Urinary bladder (tissue), 4 donors: ENCODE measurements around the gene PTEN. TPM values are rescaled to one million over a fixed set of nuclear protein-coding genes. Genes with fewer than 3 reads are reported as not detected.
"Not testable (repeated sequence)": the region's sequence is repeated elsewhere in the genome, so short reads cannot be mapped to it uniquely, and the experiment has no call there.

Experiments used
- DNase-seq: peaks from one replicate; pipeline ENCODE4 v3.0.0-alpha.2; 2015; ENCODE audit errors: extremely low spot score
- H3K27ac ChIP-seq: one replicate; pipeline ENCODE4 v1.5.1; 2013; ENCODE audit warnings: low read depth, mild to moderate bottlenecking, moderate library complexity
- H3K36me3 ChIP-seq: one replicate; pipeline ENCODE4 v1.6.1; 2013; ENCODE audit warnings: mild to moderate bottlenecking, moderate library complexity; ENCODE audit not compliant: insufficient read depth
- H3K4me1 ChIP-seq: one replicate; pipeline ENCODE4 v1.6.1; 2013; ENCODE audit warnings: mild to moderate bottlenecking, moderate library complexity; ENCODE audit not compliant: insufficient read depth
- H3K4me3 ChIP-seq: one replicate; pipeline ENCODE4 v1.5.1; 2013; ENCODE audit warnings: low read depth, low read length
- WGBS: extraction: QIAGEN DNeasy Blood & Tissue Kit; methylation state at CpG from one replicate; pipeline ENCODE4 v1.1.7; 2013; 5-methylcytosine and 5-hydroxymethylcytosine counted together
- polyA plus RNA-seq: library from polyadenylated mRNA; stranded (reverse); fragments of 200-250 nt; gene quantifications from one replicate; pipeline ENCODE4 v1.2.3, GENCODE V29; 2013
- total RNA-seq: library from RNA; depleted of rRNA; stranded (reverse); fragments of >200 nt; gene quantifications from one replicate; pipeline ENCODE4 v1.2.3, GENCODE V29; 2014
- donor health status: healthy with polysubstance abuse.
- donor health status: healthy.

The PTEN gene
- total and polyA plus RNA-seq, 2 donors = 37.6 to 308 TPM

DNA sequence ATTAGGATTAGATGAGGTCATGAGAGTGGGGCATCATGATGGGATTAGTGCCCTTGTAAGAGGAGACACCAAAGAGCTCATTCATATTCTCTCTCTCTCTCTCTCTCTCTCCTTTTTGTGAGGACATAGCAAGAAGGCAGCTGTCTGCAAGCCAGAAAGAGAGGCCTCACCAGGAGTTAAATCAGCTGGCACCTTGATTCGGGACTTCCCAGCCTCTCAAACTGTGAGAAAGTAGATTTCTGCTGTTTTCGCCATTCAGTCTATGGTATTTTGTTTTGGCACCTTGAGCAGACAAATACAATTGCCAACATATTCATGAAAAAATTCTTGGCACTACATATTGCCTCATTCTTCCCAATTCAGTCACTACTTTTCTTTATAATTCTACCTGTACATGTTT lies 24.8 kb upstream of the PTEN start:
- 87% methylated on average over 2 of the region's 2 CpGs for WGBS
- H3K27ac ChIP-seq = no peak overlapping the region
- no peaks in the 10 kb centered on the region for H3K36me3 ChIP-seq
- H3K4me3 ChIP-seq = no peak overlapping the region
- no peak for DNase-seq
- no peaks in the 10 kb centered on the region for H3K4me1 ChIP-seq

DNA sequence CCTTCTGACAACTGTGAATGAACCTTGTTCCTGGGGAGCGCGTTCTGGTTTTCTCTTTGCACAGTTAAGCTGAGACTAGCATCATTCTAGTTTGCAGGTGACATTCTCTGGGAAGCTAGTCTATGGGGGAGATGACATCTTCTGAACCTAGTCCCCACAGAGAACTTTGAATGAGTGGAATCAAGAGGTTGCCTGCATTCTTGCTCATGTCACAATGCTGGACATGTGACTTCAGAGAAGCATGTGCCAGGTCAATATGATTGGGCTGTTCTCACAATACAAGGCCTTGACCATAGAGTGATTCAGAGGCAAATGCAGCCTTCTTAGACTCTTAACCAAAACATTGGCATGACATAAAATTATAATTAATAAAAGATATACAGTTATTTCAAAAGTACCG lies 22.2 kb upstream of the PTEN start:
- 88% methylated on average over 3 of the region's 3 CpGs for WGBS
- H3K27ac ChIP-seq = no peak overlapping the region
- H3K4me3 ChIP-seq = no peak overlapping the region
- DNase-seq = no peak
- no peaks in the 10 kb centered on the region for H3K4me1 ChIP-seq
- peaks cover 2% of the 10 kb centered on the region for H3K36me3 ChIP-seq

DNA sequence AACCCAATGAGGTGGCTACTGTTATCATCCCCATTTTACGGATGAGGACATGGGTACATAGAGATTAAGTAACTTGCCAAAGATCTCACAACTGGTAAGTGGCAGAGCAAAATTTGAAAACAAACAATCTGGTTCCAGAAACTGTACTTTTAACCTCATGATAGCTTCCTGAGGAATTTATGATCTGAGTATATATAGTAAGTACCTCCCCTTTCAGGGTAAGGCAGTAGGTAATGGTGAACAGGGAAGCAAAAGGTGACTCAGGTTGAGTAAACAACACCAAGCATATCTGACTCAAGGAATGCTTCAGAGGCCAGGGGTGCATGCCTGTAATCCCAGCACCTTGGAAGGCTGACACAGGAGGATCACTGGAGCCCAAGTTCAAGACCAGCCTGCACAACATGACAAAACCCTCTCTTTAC lies 21.2 kb upstream of the PTEN start:
- H3K4me1 ChIP-seq = no peaks in the 10 kb centered on the region
- no peak overlapping the region for H3K4me3 ChIP-seq
- DNase-seq = no peak
- H3K27ac ChIP-seq = no peak overlapping the region
- WGBS = 90% methylated on average over 1 of the region's 1 CpG
- H3K36me3 ChIP-seq = peaks cover 2% of the 10 kb centered on the region

DNA sequence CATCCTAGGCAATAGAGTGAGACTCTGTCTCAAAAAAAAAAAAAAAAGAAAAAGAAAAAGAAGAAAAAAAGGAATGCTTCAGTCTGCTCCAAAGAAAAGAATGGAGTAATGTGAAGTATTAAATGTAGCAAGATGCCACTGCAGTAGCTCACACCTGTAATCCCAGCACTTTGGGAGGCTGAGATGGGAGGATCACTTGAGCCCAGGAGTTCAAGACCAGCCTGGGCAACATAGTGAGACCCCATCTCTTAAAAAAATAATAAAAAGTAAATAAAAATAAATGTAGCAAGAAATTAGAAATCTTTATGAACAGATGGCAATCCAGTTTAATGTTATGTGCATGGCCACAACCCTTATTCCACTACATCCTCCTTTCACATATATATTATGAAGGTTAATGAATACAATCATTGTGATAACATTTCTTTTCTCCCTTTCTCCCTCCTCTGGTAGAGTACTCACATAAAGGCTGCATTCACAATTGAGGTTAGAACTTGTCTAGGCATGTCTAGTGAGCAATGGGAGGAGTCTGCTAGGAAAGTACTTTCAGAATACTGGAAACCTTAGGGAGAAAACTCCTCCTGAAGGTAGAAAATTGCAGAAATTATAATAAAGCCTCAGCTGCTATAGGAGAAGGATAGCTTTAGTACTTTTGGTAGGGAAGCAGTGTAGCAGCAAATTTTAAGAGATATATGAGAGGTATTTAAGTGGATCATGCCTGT lies 20.5 kb upstream of the PTEN start:
- Histone ChIP-seq H3K36me3 (peaks cover 2% of the 10 kb centered on the region), H3K27ac (no peak overlapping the region), H3K4me3 (no peak overlapping the region), H3K4me1 (no peaks in the 10 kb centered on the region)
- no peak for DNase-seq

DNA sequence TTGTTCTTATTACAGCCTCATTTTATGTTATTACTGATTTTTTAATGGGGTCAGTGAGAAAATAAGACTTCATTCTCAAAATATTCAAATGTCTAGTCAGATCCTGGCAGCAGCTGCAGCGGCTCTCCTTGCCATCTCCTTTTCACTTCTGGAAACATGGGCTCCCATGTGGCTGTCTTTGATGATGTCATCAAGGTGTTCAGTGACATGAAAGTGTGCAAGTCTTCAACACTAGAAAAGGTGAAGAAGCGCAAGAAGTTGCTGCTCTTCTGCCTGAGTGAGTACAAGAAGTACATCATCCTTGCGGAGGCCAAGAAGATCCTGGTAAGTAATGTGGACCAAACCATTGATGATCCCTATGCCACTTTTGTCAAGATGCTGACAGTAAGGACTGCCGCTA lies 19.7 kb upstream of the PTEN start:
- DNase-seq = no peak
- 98% methylated on average over 4 of the region's 4 CpGs for WGBS
- no peaks in the 10 kb centered on the region for H3K4me1 ChIP-seq
- H3K36me3 ChIP-seq = peaks cover 2% of the 10 kb centered on the region
- H3K27ac ChIP-seq = no peak overlapping the region
- no peak overlapping the region for H3K4me3 ChIP-seq

DNA sequence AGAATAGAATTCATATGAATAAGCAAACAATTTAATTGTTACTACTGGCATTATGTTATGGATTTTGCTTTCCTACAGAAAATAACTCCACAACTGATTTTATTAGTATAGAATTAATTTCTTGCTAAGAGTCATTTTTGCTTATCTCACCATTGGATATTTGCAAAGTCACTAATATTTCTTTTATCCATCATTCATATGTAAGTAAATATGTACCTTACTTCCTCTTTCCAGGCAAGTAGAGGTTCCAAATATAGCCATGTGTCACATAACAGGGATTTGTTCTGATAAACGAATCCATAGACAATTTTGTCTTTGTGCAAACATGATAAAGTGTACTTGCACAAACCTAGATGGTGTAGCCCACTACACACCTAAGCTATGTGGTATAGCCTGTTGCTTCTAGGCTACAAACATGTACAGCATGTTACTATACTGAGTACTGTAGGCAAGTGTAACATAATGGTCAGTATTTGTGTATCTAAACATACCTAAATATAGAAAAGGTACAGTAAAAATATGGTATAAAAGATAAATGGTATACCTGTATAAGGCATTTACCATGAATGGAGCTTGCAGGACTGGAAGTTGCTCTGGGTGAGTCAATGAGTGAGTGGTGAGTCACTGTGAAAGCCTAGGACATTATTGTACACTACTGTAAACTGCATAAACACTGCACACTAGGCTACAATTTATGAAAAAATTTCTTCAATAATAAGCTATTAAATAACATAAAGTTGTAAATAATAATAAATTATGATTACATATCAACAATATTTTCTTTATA lies 18.4 kb upstream of the PTEN start:
- H3K4me1 ChIP-seq = no peaks in the 10 kb centered on the region
- H3K36me3 ChIP-seq = peaks cover 2% of the 10 kb centered on the region
- no peak for DNase-seq
- no peak overlapping the region for H3K27ac ChIP-seq
- no peak overlapping the region for H3K4me3 ChIP-seq
- 38% methylated on average over 1 of the region's 1 CpG for WGBS

DNA sequence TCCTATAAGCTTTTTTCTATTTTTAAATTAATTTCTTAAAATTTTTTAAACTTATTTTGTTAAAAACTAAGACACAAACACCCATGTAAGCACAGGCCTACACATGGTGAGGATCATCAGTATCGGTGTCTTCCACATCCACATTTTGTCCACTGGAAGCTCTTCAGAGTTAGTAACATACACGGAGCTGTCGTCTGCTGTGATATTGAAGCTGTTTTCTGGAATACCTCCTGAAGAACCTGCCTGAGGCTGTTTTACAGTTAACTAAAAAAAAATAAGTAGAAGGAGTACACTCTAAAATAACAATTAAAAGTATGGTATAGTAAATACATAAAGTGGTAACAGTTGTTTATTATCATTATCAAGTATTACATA lies 17.8 kb upstream of the PTEN start:
- Histone ChIP-seq H3K27ac (no peak overlapping the region), H3K36me3 (peaks cover 2% of the 10 kb centered on the region), H3K4me1 (no peaks in the 10 kb centered on the region), H3K4me3 (no peak overlapping the region)
- DNase-seq = no peak
- WGBS = 83% methylated on average over 3 of the region's 3 CpGs

DNA sequence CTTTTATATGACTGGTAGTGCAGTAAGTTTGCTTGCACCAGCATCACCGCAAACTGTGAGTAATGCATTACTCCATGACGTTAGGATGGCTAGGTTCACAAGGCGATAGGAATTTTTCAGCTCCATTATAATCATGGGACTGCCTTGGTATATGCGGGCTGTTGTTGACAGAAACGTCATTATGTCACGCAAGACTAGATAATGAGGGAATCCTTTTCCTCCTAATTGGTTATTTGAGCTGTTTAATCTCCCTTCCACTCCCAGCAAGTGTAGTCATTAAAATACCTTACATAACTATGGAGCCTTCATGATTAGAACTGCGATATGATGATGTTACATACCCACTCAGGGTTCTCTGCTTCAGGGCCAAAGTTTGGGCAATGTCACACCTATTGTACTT lies 17.4 kb upstream of the PTEN start:
- H3K27ac ChIP-seq = no peak overlapping the region
- peaks cover 2% of the 10 kb centered on the region for H3K36me3 ChIP-seq
- H3K4me1 ChIP-seq = no peaks in the 10 kb centered on the region
- H3K4me3 ChIP-seq = no peak overlapping the region
- WGBS = 48% methylated on average over 7 of the region's 7 CpGs
- no peak for DNase-seq

DNA sequence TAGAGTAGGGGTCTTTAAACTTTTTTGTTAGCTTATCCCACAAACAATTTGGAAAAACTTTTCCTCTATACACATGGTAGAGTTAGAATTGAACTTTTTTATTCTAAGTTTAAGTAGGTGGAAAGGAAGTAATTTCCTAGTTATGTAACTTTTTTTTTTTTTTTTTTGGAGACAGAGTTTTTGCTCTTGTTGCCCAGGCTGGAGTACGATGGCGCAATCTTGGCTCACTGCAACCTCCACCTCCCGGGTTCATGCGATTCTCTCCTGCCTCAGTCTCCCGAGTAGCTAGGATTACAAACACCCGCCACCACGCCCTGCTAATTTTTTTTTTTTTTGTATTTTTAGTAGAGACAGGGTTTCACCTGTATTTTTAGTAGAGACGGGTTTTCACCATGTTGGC lies 16.7 kb upstream of the PTEN start:
- H3K36me3 ChIP-seq, H3K4me1 ChIP-seq, H3K27ac ChIP-seq, DNase-seq, H3K4me3 ChIP-seq: not testable (repeated sequence)
- WGBS = 95% methylated on average over 8 of the region's 8 CpGs

DNA sequence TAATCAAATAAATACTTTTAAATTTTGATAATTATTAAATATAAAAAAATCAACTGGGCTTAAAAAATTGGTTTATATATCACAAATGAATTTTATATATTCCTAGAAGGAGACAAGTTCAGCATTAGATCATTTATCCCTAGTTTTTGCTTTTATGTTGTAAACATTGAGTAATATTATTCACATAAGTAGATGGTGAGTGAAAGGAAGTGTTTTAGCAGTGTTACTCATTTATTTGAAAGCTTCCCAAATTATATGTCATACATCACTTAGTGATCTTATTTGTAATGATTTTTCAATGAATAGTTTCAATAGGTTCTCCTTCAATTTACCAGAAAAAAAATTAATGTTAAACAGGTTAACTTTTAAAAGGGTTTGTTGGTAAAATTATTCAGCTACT lies 15.9 kb upstream of the PTEN start:
- Histone ChIP-seq H3K4me1 (no peaks in the 10 kb centered on the region), H3K36me3 (peaks cover 2% of the 10 kb centered on the region), H3K27ac (no peak overlapping the region), H3K4me3 (no peak overlapping the region)
- no peak for DNase-seq

DNA sequence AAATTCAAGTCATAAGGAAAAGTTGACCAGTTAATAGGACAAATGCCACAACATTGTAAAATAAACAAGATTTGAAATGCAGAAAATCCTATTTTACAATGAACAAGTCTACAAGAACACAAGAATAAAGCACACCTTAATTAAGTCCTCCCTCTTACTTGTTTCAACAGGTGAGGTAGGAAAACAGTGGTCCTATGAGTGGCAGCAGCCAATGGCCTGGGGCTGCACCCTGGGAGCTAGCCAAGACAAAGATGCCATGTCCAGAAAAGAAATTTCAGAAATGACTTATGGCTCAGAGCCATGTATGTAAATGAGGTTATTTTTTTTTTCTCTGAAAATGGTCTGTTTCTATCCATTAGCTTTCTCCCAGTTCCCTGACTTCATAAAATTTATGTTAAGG lies 14.4 kb upstream of the PTEN start:
- Histone ChIP-seq H3K36me3 (peaks cover 2% of the 10 kb centered on the region), H3K4me3 (no peak overlapping the region), H3K27ac (no peak overlapping the region), H3K4me1 (no peaks in the 10 kb centered on the region)
- no peak for DNase-seq

DNA sequence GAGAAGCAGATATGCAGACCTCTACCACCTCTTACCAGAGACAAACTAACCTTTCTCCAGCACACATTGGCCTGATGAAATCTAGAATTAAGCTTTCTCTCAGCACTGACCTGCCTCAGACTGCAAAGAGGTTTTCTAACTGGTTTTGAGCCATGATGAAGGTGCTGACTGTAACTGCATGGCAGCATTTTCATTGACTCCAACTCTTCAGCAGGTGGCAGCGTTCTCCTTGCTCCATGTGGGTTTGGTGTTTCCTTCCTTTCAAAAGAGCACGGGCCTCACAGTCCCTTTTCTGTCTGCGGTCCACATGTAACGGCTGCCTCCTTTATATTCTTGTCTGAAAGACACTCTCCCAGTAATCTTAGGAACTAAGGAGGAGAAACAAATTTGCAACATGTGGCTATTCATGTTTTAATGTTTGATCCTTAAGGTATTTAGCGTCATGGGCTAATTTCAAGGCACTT lies 12.7 kb upstream of the PTEN start:
- no peak overlapping the region for H3K4me3 ChIP-seq
- H3K27ac ChIP-seq = no peak overlapping the region
- 22% methylated on average over 5 of the region's 5 CpGs for WGBS
- no peaks in the 10 kb centered on the region for H3K4me1 ChIP-seq
- no peak for DNase-seq
- H3K36me3 ChIP-seq = peaks cover 2% of the 10 kb centered on the region

DNA sequence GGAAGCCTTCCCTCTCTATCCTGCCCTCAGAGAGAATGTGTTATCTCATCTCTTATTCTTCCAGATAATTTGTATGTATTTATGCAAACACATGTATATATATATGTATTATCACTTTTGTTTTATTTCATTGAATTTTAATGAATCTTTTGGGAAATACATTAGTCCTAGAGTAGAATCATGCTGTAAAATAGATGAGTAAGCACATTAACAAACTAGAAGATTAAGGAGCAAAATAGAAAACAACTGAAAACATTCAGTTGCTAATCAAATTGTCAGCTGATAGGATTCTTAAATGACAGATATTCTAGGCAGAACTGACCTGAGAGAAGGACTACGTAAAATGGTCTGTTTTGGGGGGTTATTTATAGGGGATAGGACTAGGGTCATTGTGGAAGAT lies 11.3 kb upstream of the PTEN start:
- no peak overlapping the region for H3K27ac ChIP-seq
- 86% methylated on average over 1 of the region's 1 CpG for WGBS
- no peak overlapping the region for H3K4me3 ChIP-seq
- no peaks in the 10 kb centered on the region for H3K36me3 ChIP-seq
- no peaks in the 10 kb centered on the region for H3K4me1 ChIP-seq
- DNase-seq = no peak

DNA sequence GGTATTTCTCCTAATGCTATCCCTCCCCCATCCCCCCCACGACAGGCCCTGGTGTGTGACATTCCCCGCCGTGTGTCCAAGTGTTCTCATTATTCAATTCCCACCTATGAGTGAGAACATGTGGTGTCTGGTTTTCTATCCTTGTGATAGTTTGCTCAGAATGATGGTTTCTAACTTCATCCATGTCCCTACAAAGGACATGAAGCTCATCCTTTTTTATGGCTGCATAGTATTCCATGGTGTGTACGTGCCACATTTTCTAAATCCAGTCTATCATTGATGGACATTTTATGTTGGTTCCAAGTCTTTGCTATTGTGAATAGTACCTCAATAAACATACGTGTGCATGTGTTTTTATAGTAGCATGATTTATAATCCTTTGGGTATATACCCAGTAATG lies 8.2 kb upstream of the PTEN start:
- 94% methylated on average over 5 of the region's 5 CpGs for WGBS
- DNase-seq, H3K4me3 ChIP-seq, H3K36me3 ChIP-seq, H3K4me1 ChIP-seq, H3K27ac ChIP-seq: not testable (repeated sequence)
